Kidney epithelial cell (primary cell): Measurements from ENCODE around the gene REEP3. TPM values are rescaled to one million over a fixed set of nuclear protein-coding genes. Genes with fewer than 3 reads are reported as not detected.
A peak's percentile ranks its signal among the peaks of the same experiment; 100 is the strongest.

ENCODE experiments used
- DNase-seq: peaks from one replicate; pipeline ENCODE4 v3.0.0-alpha.2; 2010; ENCODE audit warnings: low read depth
- H3K27me3 ChIP-seq: 2 replicates; pipeline ENCODE4 v1.6.0; 2011; ENCODE audit warnings: low read length; ENCODE audit not compliant: control insufficient read depth, insufficient read depth
- H3K36me3 ChIP-seq: 2 replicates; pipeline ENCODE4 v1.5.1; 2011; ENCODE audit warnings: low read length; ENCODE audit not compliant: control insufficient read depth, insufficient read depth
- H3K4me3 ChIP-seq: 2 replicates; pipeline ENCODE4 v1.5.1; 2011; ENCODE audit warnings: low read depth, mild to moderate bottlenecking, control low read depth, low read length
- total RNA-seq: library from RNA; depleted of rRNA; stranded (reverse); fragments of >200 nt; gene quantifications from 2 replicates; pipeline ENCODE4 v1.2.3, GENCODE V29; 2015
- TF ChIP-seq, protein P1 (sequence below): IDR thresholded peaks from 2 replicates; pipeline ENCODE4 v1.5.1; 2011; ENCODE audit warnings: mild to moderate bottlenecking, moderate library complexity, low read length, control low read depth, inconsistent platforms; ENCODE audit not compliant: insufficient read depth, poor library complexity, severe bottlenecking

Gene REEP3
- total RNA-seq, 1 donor from 2014 or later: 59.8 TPM

DNA sequence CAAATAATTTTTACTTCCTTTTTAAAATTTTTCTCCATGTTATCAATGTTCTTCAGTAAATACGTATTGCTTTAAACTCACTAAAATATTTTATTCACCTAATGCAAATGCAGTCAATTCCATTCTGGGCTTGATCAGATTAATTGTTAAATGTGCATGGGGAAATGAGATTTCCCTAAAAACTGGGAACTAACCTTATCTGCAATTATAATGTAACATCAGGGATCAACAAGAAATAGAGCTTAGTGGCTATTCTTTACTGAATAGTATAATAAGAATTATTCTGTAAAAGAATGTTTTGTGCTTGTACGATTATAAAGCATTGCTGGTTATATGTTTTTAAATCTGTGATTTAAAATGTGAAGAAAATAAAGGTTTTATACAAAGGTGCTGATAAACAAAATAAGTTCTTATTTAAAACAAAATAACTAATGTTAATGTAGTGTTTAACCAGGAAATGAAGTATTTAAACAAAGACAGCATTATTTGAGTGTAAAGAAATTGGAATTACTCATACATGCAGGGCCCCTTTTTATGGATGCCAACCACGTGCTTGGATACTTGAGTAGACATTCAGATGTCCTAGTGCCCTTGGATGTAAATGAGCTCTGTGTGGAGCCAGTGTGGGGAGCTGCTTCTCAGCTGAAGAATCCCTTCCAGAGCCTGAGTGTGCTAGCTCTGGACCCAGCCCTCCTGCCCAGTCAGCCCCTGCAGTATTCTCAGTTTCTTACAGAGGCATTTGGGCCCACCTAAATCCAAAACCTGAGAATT lies 84.2 kb downstream of the REEP3 start:
- peak; percentile 9 for DNase-seq
- no peaks in the 10 kb centered on the region for H3K36me3 ChIP-seq

DNA sequence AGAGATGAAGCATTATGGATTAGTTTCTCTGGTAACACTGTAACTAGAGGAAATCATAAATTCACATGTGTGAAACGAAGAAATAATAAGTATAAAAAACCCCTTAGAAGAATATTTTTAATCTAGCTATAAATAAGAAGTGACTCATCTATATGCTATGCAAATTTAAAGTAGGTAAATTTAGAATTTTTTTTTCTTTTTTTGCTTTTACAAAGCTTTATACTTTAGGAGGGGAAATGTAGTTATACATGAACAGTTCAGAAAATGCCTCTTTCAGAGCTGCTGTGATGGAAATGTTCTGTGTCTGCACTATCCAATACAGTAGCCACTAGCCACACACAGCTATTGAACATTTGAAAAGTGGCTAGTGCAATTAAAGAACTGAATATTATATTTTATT lies 87.3 kb downstream of the REEP3 start:
- no peak for DNase-seq
- Histone ChIP-seq H3K4me3 (no peak overlapping the region), H3K27me3 (no peaks in the 10 kb centered on the region), H3K36me3 (peaks cover 1% of the 10 kb centered on the region)
- TF ChIP-seq, protein P1, sequence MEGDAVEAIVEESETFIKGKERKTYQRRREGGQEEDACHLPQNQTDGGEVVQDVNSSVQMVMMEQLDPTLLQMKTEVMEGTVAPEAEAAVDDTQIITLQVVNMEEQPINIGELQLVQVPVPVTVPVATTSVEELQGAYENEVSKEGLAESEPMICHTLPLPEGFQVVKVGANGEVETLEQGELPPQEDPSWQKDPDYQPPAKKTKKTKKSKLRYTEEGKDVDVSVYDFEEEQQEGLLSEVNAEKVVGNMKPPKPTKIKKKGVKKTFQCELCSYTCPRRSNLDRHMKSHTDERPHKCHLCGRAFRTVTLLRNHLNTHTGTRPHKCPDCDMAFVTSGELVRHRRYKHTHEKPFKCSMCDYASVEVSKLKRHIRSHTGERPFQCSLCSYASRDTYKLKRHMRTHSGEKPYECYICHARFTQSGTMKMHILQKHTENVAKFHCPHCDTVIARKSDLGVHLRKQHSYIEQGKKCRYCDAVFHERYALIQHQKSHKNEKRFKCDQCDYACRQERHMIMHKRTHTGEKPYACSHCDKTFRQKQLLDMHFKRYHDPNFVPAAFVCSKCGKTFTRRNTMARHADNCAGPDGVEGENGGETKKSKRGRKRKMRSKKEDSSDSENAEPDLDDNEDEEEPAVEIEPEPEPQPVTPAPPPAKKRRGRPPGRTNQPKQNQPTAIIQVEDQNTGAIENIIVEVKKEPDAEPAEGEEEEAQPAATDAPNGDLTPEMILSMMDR: no peak

More for the DNA sequence above, 84.2 kb downstream of the REEP3 start:
- Histone ChIP-seq H3K4me3 (no peak overlapping the region), H3K27me3 (no peaks in the 10 kb centered on the region)
- TF ChIP-seq, protein P1: no peak

DNA sequence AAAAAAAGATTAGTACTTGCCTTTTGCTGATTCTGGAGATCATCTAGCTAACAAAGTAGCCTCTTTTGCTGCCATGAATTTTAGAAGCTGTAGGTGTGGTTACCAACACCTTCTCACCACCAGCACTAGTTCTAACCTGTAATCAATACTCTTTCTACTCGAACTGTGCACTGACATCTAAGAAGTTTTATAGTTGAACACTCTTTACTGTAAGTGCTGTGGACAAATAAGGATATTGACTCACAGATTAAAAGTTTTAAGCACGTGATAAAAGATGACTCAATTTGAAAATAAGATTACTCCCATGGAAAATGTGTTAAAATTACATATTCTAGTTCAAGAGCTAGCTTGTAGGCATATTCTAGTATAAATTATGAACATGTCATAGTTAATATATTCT lies 89.9 kb downstream of the REEP3 start:
- H3K4me3 ChIP-seq: no peak overlapping the region
- no peak for DNase-seq
- peaks cover 2% of the 10 kb centered on the region for H3K36me3 ChIP-seq
- no peaks in the 10 kb centered on the region for H3K27me3 ChIP-seq
- TF ChIP-seq, protein P1: no peak

DNA sequence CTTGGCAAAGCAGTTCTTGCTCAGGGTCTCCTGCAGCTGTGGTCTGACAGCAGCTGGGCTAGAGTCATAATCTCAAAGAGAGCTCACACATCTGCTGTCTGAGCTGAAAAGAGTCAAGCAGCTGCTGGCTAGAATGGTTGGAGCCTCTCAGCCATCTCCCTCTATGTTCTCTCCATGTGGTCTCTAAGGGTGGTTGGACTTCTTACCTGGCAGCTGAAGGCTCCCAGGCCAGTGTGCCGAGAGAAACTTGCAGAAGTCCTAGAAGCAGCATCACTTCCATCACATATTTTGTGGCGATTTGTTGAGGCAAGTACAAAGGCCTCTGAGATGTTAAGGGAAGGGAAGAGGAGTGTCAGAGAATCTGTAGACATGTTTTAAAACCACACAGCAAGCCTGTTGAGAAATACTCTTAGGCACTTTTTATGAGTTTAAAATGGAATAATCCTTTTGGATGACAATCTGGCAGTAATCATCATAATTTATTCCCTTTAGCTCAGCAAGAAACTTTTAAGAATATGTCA lies 93.2 kb downstream of the REEP3 start:
- no peaks in the 10 kb centered on the region for H3K27me3 ChIP-seq
- peaks cover 2% of the 10 kb centered on the region for H3K36me3 ChIP-seq
- no peak for DNase-seq
- TF ChIP-seq, protein P1: no peak
- no peak overlapping the region for H3K4me3 ChIP-seq

DNA sequence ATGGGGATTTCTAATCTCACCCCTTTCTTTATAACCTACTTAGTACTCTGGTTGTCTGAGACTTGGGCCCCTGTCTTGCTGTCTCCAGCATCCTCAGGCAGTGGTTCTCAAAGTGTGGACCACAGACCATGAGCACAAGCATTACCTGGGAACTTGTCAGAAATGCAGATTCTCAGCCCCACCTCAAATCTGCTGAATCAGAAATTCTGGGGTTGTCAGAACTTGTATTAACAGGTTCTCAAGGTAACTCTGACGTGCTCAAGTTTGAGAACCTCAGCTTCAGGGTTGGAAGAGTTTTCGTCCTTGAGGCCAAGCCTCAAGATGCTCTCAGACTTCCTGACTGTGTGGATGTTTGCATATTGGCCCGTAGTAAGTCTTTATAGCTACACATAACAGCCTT lies 97.4 kb downstream of the REEP3 start:
- DNase-seq: no peak
- peaks cover 1% of the 10 kb centered on the region for H3K36me3 ChIP-seq
- TF ChIP-seq, protein P1: no peak
- H3K27me3 ChIP-seq: no peaks in the 10 kb centered on the region
- H3K4me3 ChIP-seq: no peak overlapping the region
